ENCODE results near the gene ZFYVE27. TPM values are rescaled to one million over a fixed set of nuclear protein-coding genes. Genes with fewer than 3 reads are reported as not detected.

The ZFYVE27 gene
- total RNA-seq, 1 experiment from 2014 or later, result 31.7 TPM

- Histone ChIP-seq H3K27me3 (replicated peaks; ENCODE audit: insufficient read depth, low read depth, low read length, poor library complexity) (peaks cover 24% of the 10 kb centered on the region), H3K27ac (ENCODE audit: low read depth, low read length, poor library complexity, severe bottlenecking) (no peak overlapping the region), H3K4me3 (ENCODE audit: low read depth, low read length, poor library complexity, severe bottlenecking) (no peak overlapping the region), H3K36me3 (ENCODE audit: insufficient read depth, low read length, poor library complexity, severe bottlenecking) (no peaks in the 10 kb centered on the region), H3K9me3 (ENCODE audit: low read depth, low read length, poor library complexity, severe bottlenecking) (no peaks in the 10 kb centered on the region), H3K4me1 (ENCODE audit: insufficient read depth, low read length, poor library complexity, severe bottlenecking) (no peaks in the 10 kb centered on the region)
- ChIA-PET CTCF (no interaction called here), POLR2A (ENCODE audit: low non-redundant PET) (no interaction called here)
- DNase-seq (ENCODE audit: low spot score), result no peak
- no TSS peak for BruUV-seq (replicated peaks)
- TF ChIP-seq CTCF (conservative IDR thresholded peaks at IDR 0.05; ENCODE audit: low read depth, low read length) (no peak), EZH2 (IDR thresholded peaks at IDR 0.05; ENCODE audit: borderline replicate concordance, low read depth, low read length, poor library complexity, severe bottlenecking) (no peak)
- intact Hi-C loops (cut with micrococcal nuclease; ENCODE audit: unreplicated experiment), result no loop called here
These were observed 30.3 kb downstream of the ZFYVE27 start for GRCh38 chr10:97766996-97767924.

- intact Hi-C loops (cut with micrococcal nuclease; ENCODE audit: unreplicated experiment), result no loop called here
- no peak for DNase-seq (ENCODE audit: low spot score)
- H3K36me3 ChIP-seq (ENCODE audit: insufficient read depth, low read length, poor library complexity, severe bottlenecking), result no peaks in the 10 kb centered on the region
- POLR2A ChIA-PET (ENCODE audit: low non-redundant PET), result no interaction called here
- peaks cover 38% of the 10 kb centered on the region for H3K27me3 ChIP-seq (replicated peaks; ENCODE audit: insufficient read depth, low read depth, low read length, poor library complexity)
- no peak overlapping the region for H3K27ac ChIP-seq (ENCODE audit: low read depth, low read length, poor library complexity, severe bottlenecking)
- BruUV-seq (replicated peaks), result no TSS peak
- H3K4me1 ChIP-seq (ENCODE audit: insufficient read depth, low read length, poor library complexity, severe bottlenecking), result no peaks in the 10 kb centered on the region
- TF ChIP-seq CTCF (conservative IDR thresholded peaks at IDR 0.05; ENCODE audit: low read depth, low read length) (no peak), EZH2 (IDR thresholded peaks at IDR 0.05; ENCODE audit: borderline replicate concordance, low read depth, low read length, poor library complexity, severe bottlenecking) (no peak)
- H3K9me3 ChIP-seq (ENCODE audit: low read depth, low read length, poor library complexity, severe bottlenecking), result no peaks in the 10 kb centered on the region
- CTCF ChIA-PET, result no interaction called here
- H3K4me3 ChIP-seq (ENCODE audit: low read depth, low read length, poor library complexity, severe bottlenecking), result no peak overlapping the region
These were observed 31.7 kb downstream of the ZFYVE27 start for GRCh38 chr10:97768322-97769315.

- CTCF ChIA-PET, result no interaction called here
- Histone ChIP-seq H3K4me3 (ENCODE audit: low read depth, low read length, poor library complexity, severe bottlenecking) (no peak overlapping the region), H3K27ac (ENCODE audit: low read depth, low read length, poor library complexity, severe bottlenecking) (no peak overlapping the region), H3K36me3 (ENCODE audit: insufficient read depth, low read length, poor library complexity, severe bottlenecking) (no peaks in the 10 kb centered on the region), H3K4me1 (ENCODE audit: insufficient read depth, low read length, poor library complexity, severe bottlenecking) (no peaks in the 10 kb centered on the region), H3K9me3 (ENCODE audit: low read depth, low read length, poor library complexity, severe bottlenecking) (no peaks in the 10 kb centered on the region), H3K27me3 (replicated peaks; ENCODE audit: insufficient read depth, low read depth, low read length, poor library complexity) (peaks cover 41% of the 10 kb centered on the region)
- POLR2A ChIA-PET (ENCODE audit: low non-redundant PET), result no interaction called here
- no TSS peak for BruUV-seq (replicated peaks)
- intact Hi-C loops (cut with micrococcal nuclease; ENCODE audit: unreplicated experiment), result no loop called here
- no peak for DNase-seq (ENCODE audit: low spot score)
- TF ChIP-seq EZH2 (IDR thresholded peaks at IDR 0.05; ENCODE audit: borderline replicate concordance, low read depth, low read length, poor library complexity, severe bottlenecking), result no peak
- no peak for TF ChIP-seq CTCF (conservative IDR thresholded peaks at IDR 0.05; ENCODE audit: low read depth, low read length)
These were observed 33.3 kb downstream of the ZFYVE27 start for GRCh38 chr10:97770255-97770654.

Measured in A673 (cell line).